ENCODE results near the gene TRAK2.

DNA sequence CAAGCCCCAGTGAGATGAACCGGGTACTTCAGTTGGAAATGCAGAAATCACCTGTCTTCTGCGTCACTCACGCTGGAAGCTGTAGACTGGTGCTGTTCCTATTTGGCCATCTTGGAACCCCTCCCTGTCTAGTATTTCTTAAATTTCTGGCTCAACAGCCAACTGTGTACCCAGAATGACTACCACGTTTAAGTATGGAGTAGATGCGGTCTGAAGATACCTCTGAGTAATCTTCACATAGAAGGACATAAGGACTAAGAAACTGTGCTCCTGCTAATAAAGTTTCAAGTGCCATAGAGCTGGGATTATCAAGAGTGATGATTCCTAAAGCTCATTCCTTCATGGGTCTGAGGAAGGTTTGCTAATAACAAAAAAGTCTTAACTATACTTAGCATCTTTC is 20.4 kb downstream of the TRAK2 start:
- TF ChIP-seq POLR2A (IDR thresholded peaks at IDR 0.05; ENCODE audit: control extremely low read depth in 1 of 2, low read depth in 2 of 2, low read length in 2 of 2) (no peak), YY1 (IDR thresholded peaks at IDR 0.05; ENCODE audit: low read depth, low read length) (no peak), BRCA1 (IDR thresholded peaks at IDR 0.05; ENCODE audit: low read depth, low read length) (no peak), CREB1 (IDR thresholded peaks at IDR 0.05) (no peak), ZNF274 (IDR thresholded peaks at IDR 0.05; ENCODE audit: borderline replicate concordance, extremely low read depth, low read length) (no peak), BACH1 (IDR thresholded peaks at IDR 0.05; ENCODE audit: low read length) (no peak), SRF (IDR thresholded peaks at IDR 0.05; ENCODE audit: low read depth, low read length) (no peak), NRF1 (IDR thresholded peaks at IDR 0.05; ENCODE audit: low read depth, low read length) (no peak), MAFK (IDR thresholded peaks at IDR 0.05; ENCODE audit: low read depth, low read length) (no peak), SP1 (IDR thresholded peaks at IDR 0.05; ENCODE audit: low read depth, low read length) (no peak), RFX5 (IDR thresholded peaks at IDR 0.05; ENCODE audit: borderline replicate concordance, low read depth, low read length) (no peak), POLR2AphosphoS5 (IDR thresholded peaks at IDR 0.05; ENCODE audit: low read depth, low read length) (no peak)
- TF ChIP-seq, protein P1, sequence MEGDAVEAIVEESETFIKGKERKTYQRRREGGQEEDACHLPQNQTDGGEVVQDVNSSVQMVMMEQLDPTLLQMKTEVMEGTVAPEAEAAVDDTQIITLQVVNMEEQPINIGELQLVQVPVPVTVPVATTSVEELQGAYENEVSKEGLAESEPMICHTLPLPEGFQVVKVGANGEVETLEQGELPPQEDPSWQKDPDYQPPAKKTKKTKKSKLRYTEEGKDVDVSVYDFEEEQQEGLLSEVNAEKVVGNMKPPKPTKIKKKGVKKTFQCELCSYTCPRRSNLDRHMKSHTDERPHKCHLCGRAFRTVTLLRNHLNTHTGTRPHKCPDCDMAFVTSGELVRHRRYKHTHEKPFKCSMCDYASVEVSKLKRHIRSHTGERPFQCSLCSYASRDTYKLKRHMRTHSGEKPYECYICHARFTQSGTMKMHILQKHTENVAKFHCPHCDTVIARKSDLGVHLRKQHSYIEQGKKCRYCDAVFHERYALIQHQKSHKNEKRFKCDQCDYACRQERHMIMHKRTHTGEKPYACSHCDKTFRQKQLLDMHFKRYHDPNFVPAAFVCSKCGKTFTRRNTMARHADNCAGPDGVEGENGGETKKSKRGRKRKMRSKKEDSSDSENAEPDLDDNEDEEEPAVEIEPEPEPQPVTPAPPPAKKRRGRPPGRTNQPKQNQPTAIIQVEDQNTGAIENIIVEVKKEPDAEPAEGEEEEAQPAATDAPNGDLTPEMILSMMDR (IDR thresholded peaks at IDR 0.05; ENCODE audit: control extremely low read depth in 1 of 3, insufficient read depth in 1 of 3, low read depth in 1 of 3, low read length in 3 of 3) = no peak
- TF ChIP-seq, protein P2, sequence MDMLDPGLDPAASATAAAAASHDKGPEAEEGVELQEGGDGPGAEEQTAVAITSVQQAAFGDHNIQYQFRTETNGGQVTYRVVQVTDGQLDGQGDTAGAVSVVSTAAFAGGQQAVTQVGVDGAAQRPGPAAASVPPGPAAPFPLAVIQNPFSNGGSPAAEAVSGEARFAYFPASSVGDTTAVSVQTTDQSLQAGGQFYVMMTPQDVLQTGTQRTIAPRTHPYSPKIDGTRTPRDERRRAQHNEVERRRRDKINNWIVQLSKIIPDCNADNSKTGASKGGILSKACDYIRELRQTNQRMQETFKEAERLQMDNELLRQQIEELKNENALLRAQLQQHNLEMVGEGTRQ (IDR thresholded peaks at IDR 0.05; ENCODE audit: low read length) = no peak

Measured in H1 (cell line).